GM21619 (cell line): ENCODE data around the gene FBXL16.
A peak's percentile ranks its signal among the peaks of the same experiment; 100 is the strongest.

Experiments
- ATAC-seq: cut with Tn5 transposase; IDR thresholded peaks from one replicate; pipeline ENCODE4 v1.9.1; 2021; ENCODE audit not compliant: unreplicated experiment

Gene FBXL16

GRCh38 chr16:666572-666971, 39.0 kb downstream of the FBXL16 start:
- no peak for ATAC-seq

- ATAC-seq: no peak
Observed at GRCh38 chr16:662597-662996, 43.0 kb downstream of the FBXL16 start.

- no peak for ATAC-seq
Observed at GRCh38 chr16:662095-662494, 43.5 kb downstream of the FBXL16 start.

- no peak for ATAC-seq
Observed at GRCh38 chr16:661184-661821, 44.3 kb downstream of the FBXL16 start.

- no peak for ATAC-seq
Observed at GRCh38 chr16:660459-661183, 45.0 kb downstream of the FBXL16 start.

- ATAC-seq: no peak
Observed at GRCh38 chr16:660132-660458, 45.5 kb downstream of the FBXL16 start.

GRCh38 chr16:659618-660017, 46.0 kb downstream of the FBXL16 start:
- ATAC-seq: no peak

GRCh38 chr16:658679-659571, 46.7 kb downstream of the FBXL16 start:
- ATAC-seq: no peak

GRCh38 chr16:657487-657886, 48.1 kb downstream of the FBXL16 start:
- no peak for ATAC-seq

- ATAC-seq: no peak
Observed at GRCh38 chr16:654034-654433, 51.6 kb downstream of the FBXL16 start.

- ATAC-seq: no peak
Observed at GRCh38 chr16:652454-653305, 52.9 kb downstream of the FBXL16 start.

GRCh38 chr16:651844-652243, 53.8 kb downstream of the FBXL16 start:
- ATAC-seq: no peak

GRCh38 chr16:649631-650030, 56.0 kb downstream of the FBXL16 start:
- no peak for ATAC-seq

GRCh38 chr16:648781-649589, 56.6 kb downstream of the FBXL16 start, which contains the start of gene WDR90:
Gene WDR90, plus strand, starts transcription at chr16:649365. Its CDS starts 52 bp downstream, at chr16:649417.
- ATAC-seq: peak; percentile 73

GRCh38 chr16:648071-648780, 57.4 kb downstream of the FBXL16 start:
- ATAC-seq: no peak

GRCh38 chr16:647173-647902, 58.3 kb downstream of the FBXL16 start:
- ATAC-seq: no peak

GRCh38 chr16:646679-647172, 58.9 kb downstream of the FBXL16 start:
- no peak for ATAC-seq

GRCh38 chr16:645852-646678, 59.5 kb downstream of the FBXL16 start:
- no peak for ATAC-seq
